ENCODE results near the gene ADGRG7.
"Not testable (repeated sequence)": the region's sequence is repeated elsewhere in the genome, so short reads cannot be mapped to it uniquely, and the experiment has no call there.

The ADGRG7 gene

DNA sequence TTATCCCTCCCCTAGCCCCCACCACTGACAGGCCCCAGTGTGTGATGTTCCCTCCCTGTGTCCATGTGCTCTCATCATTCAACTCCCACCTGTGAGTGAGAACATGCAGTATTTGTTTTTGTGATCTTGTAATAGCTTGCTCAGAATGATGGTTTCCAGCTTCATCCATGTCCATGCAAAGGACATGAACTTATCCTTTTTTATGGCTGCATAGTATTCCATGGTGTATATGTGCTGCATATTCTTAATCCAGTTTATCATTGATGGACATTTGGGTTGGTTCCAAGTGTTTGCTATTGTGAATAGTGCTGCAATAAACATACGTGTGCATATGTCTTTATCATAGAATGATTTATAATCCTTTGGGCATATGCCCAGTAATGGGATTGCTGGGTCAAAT is 57.9 kb downstream of the ADGRG7 start:
- Mint-ChIP-seq H3K9me3 (peaks cover 3 to 12% of the 10 kb centered on the region in 2 donors), H3K27me3 (peaks cover 13 to 17% of the 10 kb centered on the region in 2 donors)
- not testable (repeated sequence) for H3K27ac Mint-ChIP-seq; H3K4me1 Mint-ChIP-seq (ENCODE audit: low read depth in 2 of 2); DNase-seq; ATAC-seq (replicated peaks); H3K4me3 Mint-ChIP-seq; H3K36me3 Mint-ChIP-seq (ENCODE audit: insufficient read depth)

DNA sequence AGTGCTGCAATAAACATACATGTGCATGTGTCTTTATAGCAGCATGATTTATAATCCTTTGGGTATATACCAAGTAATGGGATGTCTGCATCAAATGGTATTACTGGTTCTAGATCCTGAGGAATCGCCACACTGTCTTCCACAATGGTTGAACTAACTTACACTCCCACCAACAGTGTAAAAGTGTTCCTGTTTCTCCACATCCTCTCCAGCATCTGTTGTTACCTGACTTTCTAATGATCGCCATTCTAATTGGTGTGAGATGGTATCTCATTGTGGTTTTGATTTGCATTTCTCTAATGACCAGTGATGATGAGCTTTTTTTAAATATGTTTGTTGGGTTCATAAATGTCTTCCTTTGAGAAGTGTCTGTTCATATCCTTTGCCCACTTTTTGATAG is 61.6 kb downstream of the ADGRG7 start:
- H3K4me3 Mint-ChIP-seq; H3K27ac Mint-ChIP-seq; DNase-seq; ATAC-seq (replicated peaks); H3K4me1 Mint-ChIP-seq (ENCODE audit: low read depth in 2 of 2); H3K36me3 Mint-ChIP-seq (ENCODE audit: insufficient read depth): not testable (repeated sequence)
- H3K9me3 Mint-ChIP-seq, result peaks cover 3 to 12% of the 10 kb centered on the region in 2 donors
- peaks cover 16 to 21% of the 10 kb centered on the region in 2 donors for H3K27me3 Mint-ChIP-seq

DNA sequence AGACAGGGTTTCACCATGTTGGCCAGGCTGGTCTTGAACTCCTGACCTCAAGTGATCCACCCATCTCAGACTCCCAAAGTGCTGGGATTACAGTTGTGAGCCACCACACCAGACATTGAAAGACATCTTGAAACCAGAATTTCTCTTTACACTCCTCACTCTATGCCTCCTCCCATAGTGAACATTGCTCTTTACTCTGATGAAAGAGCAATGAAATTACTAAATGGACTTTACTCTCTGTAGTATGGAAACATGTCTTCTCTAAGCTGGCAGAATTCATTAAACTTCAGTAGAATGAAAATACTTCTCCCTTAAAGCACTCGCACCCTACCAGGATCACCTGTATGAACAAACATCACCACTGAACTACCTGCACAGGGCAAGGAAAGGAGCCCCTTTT is 72.1 kb downstream of the ADGRG7 start:
- no peak overlapping the region for H3K27ac Mint-ChIP-seq
- ATAC-seq (replicated peaks), result no peak
- H3K4me3 Mint-ChIP-seq, result no peak overlapping the region
- no peaks in the 10 kb centered on the region for H3K4me1 Mint-ChIP-seq (ENCODE audit: low read depth in 2 of 2)
- H3K9me3 Mint-ChIP-seq, result no peaks in the 10 kb centered on the region
- DNase-seq, result no peak
- no peaks in the 10 kb centered on the region for H3K36me3 Mint-ChIP-seq (ENCODE audit: insufficient read depth)
- peaks cover 9 to 44% of the 10 kb centered on the region in 2 donors for H3K27me3 Mint-ChIP-seq

DNA sequence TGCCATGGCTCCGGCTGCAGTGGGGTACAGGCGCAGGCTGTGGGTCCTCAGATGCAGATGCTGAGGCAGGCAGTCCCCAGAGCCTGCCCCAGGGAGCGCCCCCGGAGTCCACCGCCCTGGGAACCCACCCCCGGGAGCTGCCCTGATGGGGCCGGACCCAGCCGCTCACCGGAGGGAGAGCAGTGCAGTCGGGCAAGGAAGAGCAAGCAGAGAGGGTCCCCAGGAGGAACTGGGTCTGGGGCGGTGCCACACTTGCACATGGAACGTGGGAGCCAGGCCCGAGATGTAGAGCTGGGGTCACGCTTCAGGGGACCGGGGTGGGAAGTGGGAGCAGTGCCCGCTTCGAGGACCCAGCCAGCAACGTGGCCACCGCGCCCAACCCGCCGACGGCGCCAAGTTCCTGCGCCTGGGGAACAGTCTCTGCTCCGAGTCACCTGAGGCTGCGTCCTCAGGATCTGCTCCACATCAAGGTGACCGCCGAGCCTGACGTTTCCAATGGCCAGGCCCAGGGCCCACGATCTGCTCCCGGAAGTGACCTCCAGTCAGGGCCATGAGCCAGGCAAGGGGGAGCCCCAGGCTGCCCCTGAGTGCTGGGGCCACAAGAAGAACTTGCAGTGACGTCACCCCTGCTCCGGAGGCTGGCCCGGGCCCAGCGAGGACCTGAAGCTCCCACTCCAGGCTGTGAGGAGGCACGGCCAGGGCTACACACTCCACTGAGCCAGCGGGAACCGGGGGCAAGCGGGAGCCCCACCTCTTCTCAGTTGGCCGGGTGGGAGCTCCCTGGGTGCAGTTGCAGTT is 72.9 kb downstream of the ADGRG7 start:
- H3K27ac Mint-ChIP-seq, result no peak overlapping the region
- no peak overlapping the region for H3K4me3 Mint-ChIP-seq
- no peak for ATAC-seq (replicated peaks)
- H3K9me3 Mint-ChIP-seq, result no peaks in the 10 kb centered on the region
- DNase-seq, result no peak
- H3K27me3 Mint-ChIP-seq, result peaks cover 9 to 41% of the 10 kb centered on the region in 2 donors
- no peaks in the 10 kb centered on the region for H3K36me3 Mint-ChIP-seq (ENCODE audit: insufficient read depth)
- no peaks in the 10 kb centered on the region for H3K4me1 Mint-ChIP-seq (ENCODE audit: low read depth in 2 of 2)

DNA sequence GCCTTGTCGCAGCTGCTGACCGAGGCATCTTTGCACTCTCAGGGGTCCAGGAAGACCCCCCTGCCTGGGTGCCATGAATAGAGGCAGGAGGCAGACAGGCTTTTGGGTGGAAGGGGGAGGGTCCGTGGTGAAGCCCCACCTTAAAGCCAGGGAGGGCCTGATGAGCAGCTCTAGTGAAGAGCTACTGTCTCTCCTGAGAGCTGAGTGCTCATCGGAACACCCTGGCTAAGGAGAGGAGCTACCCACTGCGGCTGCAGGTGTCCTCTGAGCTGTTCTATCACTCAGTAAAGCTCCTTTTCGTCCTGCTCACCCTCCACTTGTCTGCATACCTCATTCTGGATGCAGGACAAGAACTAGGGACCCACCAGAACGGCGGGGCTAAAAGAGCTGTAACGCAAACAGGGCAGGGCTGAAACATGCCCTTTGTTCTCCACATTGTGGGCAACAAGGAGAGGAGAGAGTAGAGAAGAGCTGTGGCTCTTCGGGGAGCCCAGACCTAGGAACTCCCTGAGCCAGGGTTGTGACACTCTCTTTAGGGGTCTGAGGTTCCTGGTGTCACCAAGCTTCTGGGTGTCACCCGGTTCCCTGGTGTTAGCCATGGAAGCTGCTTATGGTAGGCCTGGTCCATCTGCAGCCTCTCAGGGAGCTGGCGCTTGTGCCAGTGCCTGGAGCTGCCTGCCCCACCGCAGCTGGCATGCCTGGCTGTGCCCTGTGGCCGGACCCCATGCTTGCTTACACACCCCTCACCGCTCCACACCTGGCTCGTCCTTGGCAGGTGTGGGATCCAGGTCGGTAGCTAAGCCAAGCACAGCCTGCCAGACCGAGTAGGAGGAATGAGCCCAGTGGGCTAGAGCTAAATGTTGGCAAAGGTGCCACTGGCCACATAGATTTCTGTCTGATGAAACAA is 73.7 kb downstream of the ADGRG7 start:
- no peak overlapping the region for H3K27ac Mint-ChIP-seq
- DNase-seq, result no peak
- H3K9me3 Mint-ChIP-seq, result no peaks in the 10 kb centered on the region
- no peaks in the 10 kb centered on the region for H3K4me1 Mint-ChIP-seq (ENCODE audit: low read depth in 2 of 2)
- H3K27me3 Mint-ChIP-seq, result peaks cover 6 to 38% of the 10 kb centered on the region in 2 donors
- ATAC-seq (replicated peaks), result no peak
- H3K36me3 Mint-ChIP-seq (ENCODE audit: insufficient read depth), result no peaks in the 10 kb centered on the region
- no peak overlapping the region for H3K4me3 Mint-ChIP-seq

DNA sequence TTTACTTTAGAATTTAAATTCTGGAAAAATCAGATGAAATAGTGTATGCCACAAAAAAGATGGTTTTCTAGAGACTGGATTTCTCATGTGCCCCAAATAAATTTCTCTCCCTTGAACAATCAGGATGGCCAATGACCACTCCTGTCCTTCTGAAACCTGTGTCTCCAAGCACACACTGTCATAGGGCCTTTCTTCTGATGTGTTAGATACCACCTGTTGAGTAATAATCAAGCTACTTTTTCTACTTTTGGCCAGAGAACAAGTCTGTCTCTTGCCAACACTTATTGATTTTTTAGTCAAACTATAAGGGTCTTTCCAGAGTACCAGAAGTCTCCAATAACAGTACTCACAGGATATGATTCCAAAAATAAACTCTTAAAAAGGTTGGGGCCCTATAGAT is 83.8 kb downstream of the ADGRG7 start:
- H3K36me3 Mint-ChIP-seq (ENCODE audit: insufficient read depth), result no peaks in the 10 kb centered on the region
- no peak overlapping the region for H3K27ac Mint-ChIP-seq
- no peaks in the 10 kb centered on the region for H3K9me3 Mint-ChIP-seq
- H3K4me3 Mint-ChIP-seq, result no peak overlapping the region
- H3K27me3 Mint-ChIP-seq, result peaks cover 77 to 92% of the 10 kb centered on the region in 2 donors
- no peaks in the 10 kb centered on the region for H3K4me1 Mint-ChIP-seq (ENCODE audit: low read depth in 2 of 2)
- ATAC-seq (replicated peaks), result no peak
- DNase-seq, result no peak

DNA sequence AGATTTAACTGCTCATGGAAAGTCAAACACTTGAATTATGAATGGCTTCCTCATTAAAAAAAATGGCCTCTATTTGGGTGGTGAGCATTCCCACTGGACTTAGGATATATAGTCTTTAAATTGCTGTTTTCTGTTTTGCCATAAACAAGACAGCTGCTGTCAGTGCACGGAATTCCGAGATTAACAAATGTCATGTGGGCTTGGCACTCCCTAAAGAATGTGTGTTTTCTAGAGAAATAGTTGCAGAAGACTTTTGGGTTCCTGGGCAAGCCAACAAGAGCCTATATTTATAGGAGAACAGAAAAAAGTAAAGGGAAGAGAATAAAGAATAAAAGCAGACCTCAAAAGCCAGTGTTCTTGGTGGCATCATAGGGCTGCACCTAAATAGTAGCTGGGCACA is 86.3 kb downstream of the ADGRG7 start:
- peaks cover 73 to 89% of the 10 kb centered on the region in 2 donors for H3K27me3 Mint-ChIP-seq
- H3K4me1 Mint-ChIP-seq (ENCODE audit: low read depth in 2 of 2), result no peaks in the 10 kb centered on the region
- H3K9me3 Mint-ChIP-seq, result no peaks in the 10 kb centered on the region
- ATAC-seq (replicated peaks), result no peak
- H3K27ac Mint-ChIP-seq, result no peak overlapping the region
- no peak for DNase-seq
- H3K36me3 Mint-ChIP-seq (ENCODE audit: insufficient read depth), result no peaks in the 10 kb centered on the region
- H3K4me3 Mint-ChIP-seq, result no peak overlapping the region

DNA sequence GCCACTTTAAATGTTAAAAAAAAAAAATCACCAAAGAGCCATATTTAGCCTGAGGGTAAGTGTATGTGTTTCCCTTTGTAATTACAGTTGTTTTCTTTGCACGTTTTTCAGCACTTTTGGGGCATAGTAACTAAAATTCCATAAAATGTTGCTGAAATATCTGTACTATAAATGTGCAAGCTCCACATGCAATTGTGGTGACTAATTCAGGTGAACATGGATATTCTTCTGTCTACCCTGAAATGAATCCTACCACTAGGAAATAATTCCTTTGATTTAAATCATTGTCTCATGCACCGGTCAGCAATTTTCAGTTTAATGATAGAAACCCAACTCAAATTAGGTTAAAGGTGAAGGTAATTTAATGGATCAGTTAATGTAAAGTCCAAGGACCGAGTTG is 86.8 kb downstream of the ADGRG7 start:
- Mint-ChIP-seq H3K27ac (no peak overlapping the region), H3K4me1 (ENCODE audit: low read depth in 2 of 2) (no peaks in the 10 kb centered on the region), H3K4me3 (no peak overlapping the region), H3K9me3 (no peaks in the 10 kb centered on the region), H3K27me3 (peaks cover 73 to 85% of the 10 kb centered on the region in 2 donors), H3K36me3 (ENCODE audit: insufficient read depth) (no peaks in the 10 kb centered on the region)
- DNase-seq (no peak), ATAC-seq (replicated peaks) (no peak)

DNA sequence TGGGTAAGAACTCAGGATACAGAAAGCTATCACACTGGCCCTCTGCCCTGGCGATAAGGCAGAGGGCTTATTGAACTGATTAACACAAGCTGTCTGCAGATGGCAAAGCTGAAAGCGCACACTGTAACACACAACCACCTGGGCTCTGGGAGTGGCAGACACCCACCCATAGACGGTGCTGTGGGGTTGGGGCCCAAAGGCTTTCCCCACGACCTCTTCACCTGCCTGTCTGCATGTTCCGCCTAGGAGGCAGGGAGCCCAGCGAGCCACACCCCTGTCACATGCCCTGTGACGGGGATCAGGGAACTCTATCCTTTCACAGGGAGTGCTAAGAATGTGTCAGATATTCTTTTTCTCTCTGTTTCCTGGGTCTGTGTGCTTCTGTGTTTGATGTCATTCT is 87.8 kb downstream of the ADGRG7 start:
- Mint-ChIP-seq H3K4me3 (no peak overlapping the region), H3K27me3 (peaks cover 70 to 82% of the 10 kb centered on the region in 2 donors), H3K9me3 (no peaks in the 10 kb centered on the region), H3K4me1 (ENCODE audit: low read depth in 2 of 2) (no peaks in the 10 kb centered on the region), H3K36me3 (ENCODE audit: insufficient read depth) (no peaks in the 10 kb centered on the region), H3K27ac (no peak overlapping the region)
- DNase-seq (no peak), ATAC-seq (replicated peaks) (no peak)

DNA sequence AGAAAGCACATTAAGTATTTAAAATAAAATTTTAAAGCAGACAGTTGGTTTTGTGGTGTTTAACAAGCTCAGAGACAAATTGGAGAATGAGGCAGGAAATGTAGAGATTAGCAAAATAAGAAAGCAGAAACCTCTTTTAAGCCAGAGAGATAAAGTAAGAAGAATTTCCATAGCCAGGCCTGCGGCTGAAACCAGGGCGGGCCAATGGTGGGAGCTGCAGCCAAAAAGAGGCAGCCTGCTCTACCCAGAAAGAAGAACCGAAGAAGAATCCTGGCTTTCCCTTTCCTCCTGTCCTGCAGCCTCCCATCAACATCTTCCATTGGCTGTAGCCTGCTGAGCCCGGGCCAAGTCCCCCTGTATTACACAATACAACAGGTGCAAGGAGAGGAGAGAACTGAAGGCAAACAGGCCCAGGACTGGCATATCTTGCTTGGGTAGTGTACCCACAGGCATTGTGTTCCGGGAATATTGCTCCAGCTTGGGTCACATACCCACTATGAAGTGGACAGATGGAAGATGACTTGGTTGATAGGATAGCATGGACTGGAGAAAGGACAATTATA is 88.4 kb downstream of the ADGRG7 start:
- H3K27me3 Mint-ChIP-seq, result peaks cover 69 to 77% of the 10 kb centered on the region in 2 donors

DNA sequence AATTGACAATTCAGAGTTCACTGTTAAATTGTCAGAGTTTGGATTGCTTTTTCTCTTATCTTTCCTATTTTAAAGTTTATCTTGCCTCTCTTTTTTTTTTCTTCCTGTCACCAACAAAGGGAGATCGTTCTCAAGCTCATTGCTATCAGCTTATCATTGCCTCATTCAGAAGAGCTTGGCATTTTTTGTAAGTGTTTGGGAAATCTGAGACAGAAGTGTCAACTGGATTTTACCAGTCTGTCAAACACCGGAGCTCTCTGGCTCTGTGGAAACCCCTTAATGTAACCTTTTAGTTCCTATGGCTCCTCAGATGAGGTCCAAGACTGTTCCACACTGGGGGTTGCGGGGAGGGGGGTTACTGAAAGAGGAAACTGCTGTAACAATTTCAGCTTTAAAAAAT is 89.3 kb downstream of the ADGRG7 start:
- ATAC-seq (replicated peaks) (no peak), DNase-seq (no peak)
- H3K4me3 Mint-ChIP-seq, result no peak overlapping the region
- H3K4me1 Mint-ChIP-seq (ENCODE audit: low read depth in 2 of 2), result no peaks in the 10 kb centered on the region
- H3K9me3 Mint-ChIP-seq, result no peaks in the 10 kb centered on the region
- H3K36me3 Mint-ChIP-seq (ENCODE audit: insufficient read depth), result no peaks in the 10 kb centered on the region
- H3K27me3 Mint-ChIP-seq, result peaks cover 67 to 78% of the 10 kb centered on the region in 2 donors
- no peak overlapping the region for H3K27ac Mint-ChIP-seq

More for the DNA sequence above, 88.4 kb downstream of the ADGRG7 start:
- H3K4me1 Mint-ChIP-seq (ENCODE audit: low read depth in 2 of 2), result no peaks in the 10 kb centered on the region
- no peak overlapping the region for H3K27ac Mint-ChIP-seq
- ATAC-seq (replicated peaks) (no peak), DNase-seq (no peak)
- H3K9me3 Mint-ChIP-seq, result no peaks in the 10 kb centered on the region
- H3K36me3 Mint-ChIP-seq (ENCODE audit: insufficient read depth), result no peaks in the 10 kb centered on the region
- H3K4me3 Mint-ChIP-seq, result no peak overlapping the region

DNA sequence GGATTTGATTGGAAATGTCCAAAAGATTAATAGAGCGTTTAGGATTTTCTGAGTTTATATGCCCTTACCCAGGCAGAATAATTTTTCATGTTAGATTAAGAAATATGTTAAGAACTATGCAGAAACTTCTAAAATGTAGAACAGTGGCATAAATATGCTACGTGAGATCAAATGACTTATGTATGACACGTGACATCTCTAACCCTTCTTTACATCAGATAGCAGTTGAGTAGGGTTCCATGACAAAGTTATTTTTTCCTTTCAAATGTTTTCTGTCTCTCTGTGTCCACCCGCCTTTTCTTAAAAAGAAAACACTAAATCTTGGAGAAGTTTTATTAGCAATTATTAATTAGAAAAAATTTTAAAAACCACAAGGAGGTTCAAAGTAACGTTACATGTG is 91.3 kb downstream of the ADGRG7 start:
- no peak overlapping the region for H3K4me3 Mint-ChIP-seq
- no peaks in the 10 kb centered on the region for H3K9me3 Mint-ChIP-seq
- no peak for DNase-seq
- ATAC-seq (replicated peaks), result no peak
- H3K36me3 Mint-ChIP-seq (ENCODE audit: insufficient read depth), result no peaks in the 10 kb centered on the region
- H3K27me3 Mint-ChIP-seq, result peaks cover 63 to 70% of the 10 kb centered on the region in 2 donors
- H3K4me1 Mint-ChIP-seq (ENCODE audit: low read depth in 2 of 2), result no peaks in the 10 kb centered on the region
- no peak overlapping the region for H3K27ac Mint-ChIP-seq

DNA sequence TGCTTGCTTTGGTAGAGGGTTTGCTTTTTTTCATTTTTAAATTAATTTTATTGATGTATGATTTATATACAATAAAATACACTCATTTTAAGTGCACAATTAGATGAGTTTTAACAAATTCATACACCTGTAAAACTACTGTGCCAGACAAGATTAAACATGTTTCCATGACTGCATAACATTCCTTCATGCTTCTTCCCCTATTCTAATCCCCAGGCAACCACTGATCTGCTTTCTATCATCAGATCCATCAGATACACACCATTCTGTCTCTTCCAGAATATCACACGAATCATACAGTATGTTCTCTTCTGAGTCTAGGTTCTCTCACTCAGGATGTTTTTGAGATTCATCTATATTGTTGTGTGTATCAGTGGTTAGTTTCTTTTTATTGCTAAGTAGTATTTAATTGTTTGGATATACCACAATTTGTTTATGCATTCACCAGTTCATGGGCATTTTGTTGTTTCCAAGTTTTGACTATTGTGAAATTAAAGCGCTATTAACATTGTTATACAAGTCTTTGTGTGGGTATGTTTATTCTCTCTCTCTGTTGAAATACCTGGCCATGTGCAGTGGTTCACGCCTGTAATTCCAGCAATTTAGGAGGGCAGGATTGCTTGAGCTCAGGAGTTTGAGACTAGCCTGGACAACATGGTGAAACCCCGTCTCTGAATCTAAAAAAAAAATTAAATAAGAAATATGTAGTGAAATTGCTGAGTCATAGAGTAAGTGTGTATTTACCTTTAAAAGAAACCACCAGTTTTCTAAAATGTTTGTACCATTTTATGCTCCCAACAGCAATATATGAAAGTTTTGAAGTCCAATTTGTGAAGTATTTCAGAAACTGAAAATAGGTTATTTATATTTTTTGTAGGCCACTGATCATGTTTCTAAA is 92.9 kb downstream of the ADGRG7 start:
- DNase-seq (no peak), ATAC-seq (replicated peaks) (no peak)
- no peaks in the 10 kb centered on the region for H3K4me1 Mint-ChIP-seq (ENCODE audit: low read depth in 2 of 2)
- H3K9me3 Mint-ChIP-seq, result no peaks in the 10 kb centered on the region
- H3K36me3 Mint-ChIP-seq (ENCODE audit: insufficient read depth), result peaks cover 2% of the 10 kb centered on the region
- peaks cover 56 to 68% of the 10 kb centered on the region in 2 donors for H3K27me3 Mint-ChIP-seq
- H3K27ac Mint-ChIP-seq, result no peak overlapping the region
- H3K4me3 Mint-ChIP-seq, result no peak overlapping the region

Data from effector memory CD8-positive, alpha-beta T cell (primary cell).